HuH-7 (cell line): ENCODE data around the gene FARS2.
"Not testable (repeated sequence)": the region's sequence is repeated elsewhere in the genome, so short reads cannot be mapped to it uniquely, and the experiment has no call there.

ENCODE experiments used
- DNase-seq: peaks from one replicate; pipeline ENCODE4 v3.0.0; 2011; ENCODE audit warnings: low spot score

Gene FARS2

GRCh38 chr6:5536644-5537043 lies 275.3 kb downstream of the FARS2 start:
- no peak for DNase-seq

DNA sequence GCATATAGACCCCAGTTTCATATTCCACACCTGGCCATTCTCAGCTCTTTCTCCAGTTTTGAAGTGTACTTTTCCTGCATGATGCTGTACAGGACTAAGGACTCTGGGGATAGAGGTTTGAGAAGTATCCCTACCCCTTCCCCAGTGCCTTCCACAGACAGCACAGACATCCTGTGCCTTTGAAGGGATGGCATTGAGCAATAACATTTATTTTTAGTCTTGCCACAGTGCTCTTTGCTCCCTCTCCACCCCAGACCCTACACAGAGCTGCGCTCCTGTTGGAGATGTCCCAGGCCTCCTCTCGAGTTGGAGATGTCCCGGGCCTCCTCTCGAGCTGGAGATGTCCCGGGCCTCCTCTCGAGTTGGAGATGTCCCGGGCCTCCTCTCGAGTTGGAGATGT lies 275.8 kb downstream of the FARS2 start:
- DNase-seq, result no peak

DNA sequence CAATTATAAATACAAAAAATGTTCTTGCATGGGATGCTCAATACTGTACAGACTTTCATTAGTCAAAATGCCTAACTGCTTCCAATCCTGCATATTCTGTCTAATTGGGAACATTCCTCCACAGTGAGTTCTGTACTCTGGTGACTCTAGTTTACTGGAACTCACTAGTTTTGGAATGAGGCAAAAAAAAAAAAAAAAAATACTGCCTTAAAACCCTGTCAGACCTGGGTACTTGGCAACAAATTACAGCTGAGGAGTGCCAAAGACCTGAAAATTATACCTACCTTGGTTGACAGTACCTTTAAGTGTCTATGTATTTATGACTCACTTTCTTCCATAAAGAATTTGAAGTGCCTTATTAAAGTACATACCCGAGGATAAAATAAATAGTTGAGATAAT lies 276.7 kb downstream of the FARS2 start:
- DNase-seq, result no peak

DNA sequence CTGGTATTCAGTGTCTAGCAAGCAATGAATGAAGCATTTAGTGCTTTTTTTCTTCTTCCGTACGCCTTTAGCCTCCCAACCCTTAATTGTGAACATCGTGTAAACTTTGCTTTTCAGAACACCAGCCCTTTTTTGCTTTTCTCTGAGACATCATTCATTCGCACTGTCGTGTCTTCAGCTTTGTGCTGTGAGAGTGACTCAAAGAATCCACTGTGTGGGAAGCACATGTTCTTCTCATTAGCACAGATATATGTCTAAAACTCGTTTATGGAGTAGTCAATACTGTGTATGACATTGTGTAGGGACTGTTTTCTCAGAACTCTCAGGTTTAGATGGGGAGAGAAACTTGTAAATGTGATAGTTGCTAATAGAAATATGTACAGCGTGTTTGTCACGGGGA lies 279.1 kb downstream of the FARS2 start:
- no peak for DNase-seq

- DNase-seq, result no peak
Observed at GRCh38 chr6:5541025-5541424, 279.7 kb downstream of the FARS2 start.

DNA sequence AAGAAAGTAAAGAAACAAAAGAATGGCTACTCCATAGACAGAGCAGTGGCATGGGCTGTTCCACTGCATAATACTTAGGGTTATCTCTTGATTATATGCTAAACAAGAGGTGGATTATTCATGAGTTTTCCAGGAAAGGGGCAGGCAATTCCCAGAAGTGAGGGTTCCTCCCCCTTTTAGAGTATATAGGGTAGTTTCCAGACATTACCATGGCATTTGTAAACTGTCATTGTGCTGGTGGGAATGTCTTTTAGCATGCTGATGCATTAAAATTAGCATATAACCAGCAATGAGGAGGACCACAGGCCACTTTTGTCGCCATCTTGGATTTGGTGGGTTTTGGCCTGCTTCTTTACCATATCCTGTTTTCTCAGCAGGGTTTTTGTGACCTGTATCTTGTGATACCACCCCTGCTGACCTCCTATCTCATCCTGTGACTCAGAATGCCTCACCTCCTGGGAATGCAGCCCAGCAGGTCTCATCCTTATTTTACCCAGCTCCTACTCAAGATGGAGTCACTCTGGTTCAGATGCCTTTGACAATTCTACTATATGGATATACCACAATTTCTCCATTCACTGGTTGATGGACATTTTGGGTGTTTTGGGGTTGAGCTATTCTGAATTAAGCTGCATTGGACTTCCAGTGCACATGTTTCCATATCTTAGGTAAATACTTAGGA lies 280.6 kb downstream of the FARS2 start:
- DNase-seq, result no peak

DNA sequence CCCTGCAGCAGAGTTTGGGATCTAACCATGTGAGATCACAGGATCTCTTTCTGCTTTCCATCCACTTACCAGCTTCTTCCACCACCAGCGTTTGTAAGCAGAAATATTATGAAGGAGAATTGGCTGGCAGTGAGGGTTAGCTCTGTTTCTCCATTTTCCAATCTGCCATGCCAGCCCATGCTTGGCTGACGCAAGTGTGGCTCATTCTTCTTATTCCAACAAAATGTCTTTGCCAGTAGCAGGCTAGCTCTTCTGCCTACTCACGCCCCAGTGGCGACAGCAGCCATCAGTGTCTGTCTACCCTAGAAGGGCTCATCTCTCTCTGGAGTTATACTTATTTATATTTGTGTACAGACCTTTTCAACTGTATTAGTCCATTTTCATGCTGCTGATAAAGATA lies 286.2 kb downstream of the FARS2 start:
- DNase-seq, result no peak

GRCh38 chr6:5550631-5551030 lies 289.3 kb downstream of the FARS2 start:
- no peak for DNase-seq

DNA sequence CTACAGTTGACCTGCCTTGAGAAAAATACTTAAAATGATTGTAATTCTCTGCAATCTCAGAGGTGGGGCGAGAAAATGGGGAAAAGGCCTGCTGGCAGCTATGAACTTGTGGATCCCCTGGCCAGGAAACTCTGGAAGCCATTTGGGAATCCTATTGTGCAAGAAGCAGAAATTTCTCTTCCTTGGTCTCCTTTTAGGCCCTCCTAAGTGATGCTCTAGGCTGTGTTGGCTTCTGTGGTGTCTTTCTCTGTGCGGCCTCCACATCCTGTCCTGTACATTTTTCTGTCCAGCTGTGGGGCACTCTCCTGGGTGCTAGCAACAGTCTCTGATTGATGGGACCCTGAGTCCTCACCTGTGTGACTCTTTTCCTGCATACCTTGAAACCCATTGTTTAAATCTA lies 290.9 kb downstream of the FARS2 start:
- DNase-seq, result no peak

DNA sequence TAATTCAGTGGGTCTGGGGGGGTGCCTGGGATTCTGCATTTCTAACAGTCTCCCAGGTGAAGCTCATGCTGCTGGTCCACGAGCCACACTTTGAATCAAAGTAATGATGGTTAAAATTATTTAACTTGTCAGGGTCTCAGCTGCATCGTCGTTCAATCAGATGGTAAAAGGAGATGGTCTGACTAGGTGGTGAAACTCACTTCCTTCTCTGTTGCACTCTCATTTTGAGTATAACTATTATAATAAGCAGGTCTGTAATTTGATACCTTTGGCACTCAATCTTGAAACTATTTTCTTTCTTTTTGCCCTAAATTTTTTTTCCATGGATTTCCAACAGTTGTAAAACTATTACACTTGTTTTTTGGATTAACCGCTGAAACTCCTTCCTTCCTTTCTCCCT lies 292.5 kb downstream of the FARS2 start:
- DNase-seq, result no peak

DNA sequence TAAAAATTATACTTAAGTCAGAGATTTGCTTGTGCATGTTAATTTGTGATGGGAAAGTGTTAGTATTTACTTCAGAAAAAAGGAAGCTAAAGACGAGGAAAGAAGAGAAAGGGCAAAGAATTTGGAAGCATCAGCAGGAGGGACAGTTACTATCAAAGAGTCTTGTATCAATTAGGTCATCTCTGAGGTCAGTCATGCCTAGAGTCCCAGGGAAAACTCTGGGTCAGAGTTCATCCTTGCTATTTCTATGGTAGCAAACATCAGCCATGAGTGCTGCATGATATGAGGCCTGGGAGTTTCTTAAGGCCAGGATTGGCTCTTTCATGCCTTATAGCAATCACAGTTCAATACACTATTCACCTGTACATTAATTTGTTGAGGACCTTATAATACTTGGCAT lies 292.9 kb downstream of the FARS2 start:
- DNase-seq, result no peak

DNA sequence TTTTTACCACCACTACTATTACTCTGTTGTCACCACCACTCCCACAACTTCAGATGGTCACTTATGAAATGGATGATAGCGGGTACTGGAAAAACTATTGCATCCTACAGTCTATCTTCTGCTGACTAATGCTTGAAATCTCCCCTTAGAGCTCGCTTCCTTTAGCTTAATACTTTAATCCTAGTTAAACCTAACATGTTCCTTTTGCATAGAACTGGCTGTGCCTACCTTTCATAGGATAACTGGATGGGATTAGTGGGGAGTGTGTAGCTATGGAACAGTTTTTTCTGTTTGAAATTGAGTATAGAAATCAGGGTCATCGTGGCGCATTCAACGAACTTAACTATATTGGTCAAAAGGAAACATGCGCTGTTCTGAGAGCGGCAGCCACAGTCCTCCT lies 294.7 kb downstream of the FARS2 start:
- DNase-seq, result no peak

DNA sequence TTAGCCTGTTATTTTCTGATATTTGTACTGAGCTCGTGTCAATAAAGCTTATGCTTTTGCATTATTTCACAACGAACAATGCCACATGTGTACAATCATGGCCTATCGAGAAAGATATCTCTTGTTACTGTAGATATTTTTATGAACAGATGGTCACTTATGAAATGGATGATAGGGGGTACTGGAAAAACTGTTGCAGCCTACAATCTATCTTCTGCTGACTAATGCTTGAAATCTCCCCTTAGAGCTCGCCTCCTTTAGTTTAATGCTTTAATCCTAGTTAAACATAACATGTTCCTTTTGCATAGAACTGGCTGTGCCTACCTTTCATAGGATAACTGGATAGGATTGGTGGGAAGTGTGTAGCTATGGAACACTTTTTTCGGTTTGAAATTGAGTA lies 296.2 kb downstream of the FARS2 start:
- DNase-seq, result no peak

- no peak for DNase-seq
Observed at GRCh38 chr6:5559651-5560050, 298.3 kb downstream of the FARS2 start.

DNA sequence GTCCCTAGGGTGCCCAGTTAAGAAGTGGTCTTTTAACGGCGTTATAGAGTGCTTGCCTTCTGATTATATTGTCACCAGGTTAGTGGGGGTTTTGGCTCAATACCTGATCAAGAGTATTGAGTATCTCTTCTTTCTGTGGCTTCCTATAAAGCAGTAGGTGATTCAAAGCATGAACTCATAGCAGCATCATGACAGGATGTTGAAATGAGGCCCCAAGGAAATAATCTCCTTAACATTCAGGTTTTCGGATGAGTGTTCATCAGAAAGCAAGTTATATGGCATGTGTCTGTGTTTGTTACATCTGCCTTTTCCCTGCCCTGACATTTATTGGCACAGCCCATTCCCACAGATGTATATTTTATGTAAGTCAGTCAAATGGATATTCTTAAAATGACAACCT lies 301.0 kb downstream of the FARS2 start:
- no peak for DNase-seq

- no peak for DNase-seq
Observed at GRCh38 chr6:5563086-5563485, 301.8 kb downstream of the FARS2 start.

GRCh38 chr6:5564746-5565145 lies 303.4 kb downstream of the FARS2 start:
- not testable (repeated sequence) for DNase-seq

- DNase-seq, result no peak
Observed at GRCh38 chr6:5565971-5566370, 304.7 kb downstream of the FARS2 start.

DNA sequence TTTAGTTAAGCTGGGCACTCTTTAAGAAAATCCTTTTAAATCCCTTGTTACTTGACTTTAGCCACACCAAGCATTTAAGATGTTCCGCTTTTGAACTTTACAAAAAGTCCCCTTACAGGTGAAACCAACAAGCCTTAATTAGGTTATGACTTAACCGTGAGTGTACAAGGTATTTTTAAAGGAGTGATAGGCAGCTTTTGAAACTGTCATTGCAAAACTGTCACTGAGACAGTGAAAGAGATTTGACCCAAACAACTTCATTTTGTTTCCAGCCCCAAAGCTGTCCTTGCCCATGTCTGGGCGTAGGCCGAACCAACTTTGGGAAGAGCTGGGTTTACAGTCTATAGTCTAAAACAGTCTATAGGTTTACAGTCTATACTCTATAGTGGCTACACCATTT lies 305.4 kb downstream of the FARS2 start:
- DNase-seq, result no peak

DNA sequence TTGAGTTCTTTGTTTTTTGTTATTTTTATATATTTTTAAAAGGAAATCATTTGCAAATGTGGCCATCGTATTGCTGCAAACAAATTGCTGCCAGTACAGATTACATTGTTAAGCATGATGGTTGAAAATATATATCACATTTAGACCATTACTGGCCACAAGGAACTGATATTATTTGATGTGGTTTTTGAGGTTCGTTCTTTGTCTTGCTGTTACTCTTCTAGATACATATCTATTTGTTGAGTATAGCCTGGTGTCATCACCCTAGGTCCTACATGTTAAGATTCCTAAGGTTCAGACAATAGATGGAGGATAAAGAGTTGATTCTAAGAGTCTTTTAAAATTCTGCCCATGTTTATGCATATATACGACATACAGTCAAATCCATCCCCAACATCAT lies 306.0 kb downstream of the FARS2 start:
- DNase-seq, result no peak

DNA sequence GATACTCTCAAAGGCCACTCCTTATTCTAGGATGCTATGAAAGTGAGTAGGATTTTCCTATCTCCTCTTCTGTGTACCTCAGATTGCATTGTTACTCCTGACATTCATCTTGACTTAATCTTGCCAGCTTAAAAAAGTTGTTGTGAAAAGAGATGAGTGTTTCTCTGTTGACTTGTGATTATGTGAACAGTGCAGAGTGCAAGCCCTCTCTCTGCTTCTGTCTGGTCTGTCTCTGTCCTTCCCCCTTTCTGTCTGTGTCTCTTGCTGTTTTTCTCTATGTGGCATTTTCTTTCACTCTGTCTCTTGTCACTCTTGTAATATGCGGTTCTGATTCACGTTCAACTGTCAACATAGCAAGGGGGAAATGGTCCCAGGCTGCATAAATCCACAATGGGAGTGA lies 306.6 kb downstream of the FARS2 start:
- DNase-seq, result no peak

- no peak for DNase-seq
Observed at GRCh38 chr6:5569491-5569890, 308.2 kb downstream of the FARS2 start.

GRCh38 chr6:5570641-5571040 lies 309.3 kb downstream of the FARS2 start:
- no peak for DNase-seq

- DNase-seq, result no peak
Observed at GRCh38 chr6:5580736-5581581, 319.6 kb downstream of the FARS2 start.
